Right atrium auricular region (tissue), 2 donors: ENCODE data around the gene HIPK3. TPM values are rescaled to one million over a fixed set of nuclear protein-coding genes. Genes with fewer than 3 reads are reported as not detected.
A peak's percentile ranks its signal among the peaks of the same experiment; 100 is the strongest.

ENCODE experiments used
- DNase-seq: peaks from one replicate; pipeline ENCODE4 v3.0.0-alpha.2; 2019; ENCODE audit warnings: low spot score
- H3K27ac ChIP-seq, 2 donors: fragments of 200-600 bp; sonication (generic); 1 replicate in 1 of 2; 2 replicates in 1 of 2; pipeline ENCODE4 v1.5.1; 2016 to 2019
- H3K27me3 ChIP-seq, 2 donors: fragments of 200-600 bp; sonication (generic); one replicate each; pipeline versions ENCODE4 v1.5.1 to v1.6.0; 2017 to 2019
- H3K36me3 ChIP-seq: fragments of 200-600 bp; sonication (generic); one replicate; pipeline ENCODE4 v1.5.1; 2016
- H3K4me1 ChIP-seq, 2 donors: fragments of 200-600 bp; sonication (generic); one replicate each; pipeline versions ENCODE4 v1.5.1 to v1.6.0; 2017 to 2019
- H3K4me3 ChIP-seq, 2 donors: fragments of 200-600 bp; sonication (generic); 1 replicate in 1 of 2; 2 replicates in 1 of 2; pipeline ENCODE4 v1.5.1; 2017 to 2019; ENCODE audit warnings: mild to moderate bottlenecking in 1 of 2, moderate library complexity in 1 of 2
- H3K9me3 ChIP-seq, 2 donors: fragments of 200-600 bp; sonication (generic); one replicate each; pipeline ENCODE4 v1.5.1; 2019
- total RNA-seq, 2 donors: library from RNA; depleted of rRNA; stranded (reverse); fragments of >200 nt; gene quantifications; one replicate each; pipeline ENCODE4 v1.1.0, GENCODE V29; 2016
- TF ChIP-seq, protein P1 (sequence below), 2 donors: fragments of 200-600 bp; sonication (generic); IDR thresholded peaks; one replicate each; pipeline ENCODE4 v1.5.1; 2019; ENCODE audit warnings: antibody characterized with exemption in 2 of 2

Gene HIPK3
- total RNA-seq, 2 donors from 2014 or later, result 142 to 209 TPM

GRCh38 chr11:33271059-33271458 lies 13.9 kb downstream of the HIPK3 start:
- H3K4me3 ChIP-seq, result no peak overlapping the region
- no peak for DNase-seq
- H3K27me3 ChIP-seq, result no peaks in the 10 kb centered on the region
- H3K27ac ChIP-seq, result no peak overlapping the region
- H3K4me1 ChIP-seq, result peaks cover 0 to 68% of the 10 kb centered on the region in 2 donors
- TF ChIP-seq, protein P1, sequence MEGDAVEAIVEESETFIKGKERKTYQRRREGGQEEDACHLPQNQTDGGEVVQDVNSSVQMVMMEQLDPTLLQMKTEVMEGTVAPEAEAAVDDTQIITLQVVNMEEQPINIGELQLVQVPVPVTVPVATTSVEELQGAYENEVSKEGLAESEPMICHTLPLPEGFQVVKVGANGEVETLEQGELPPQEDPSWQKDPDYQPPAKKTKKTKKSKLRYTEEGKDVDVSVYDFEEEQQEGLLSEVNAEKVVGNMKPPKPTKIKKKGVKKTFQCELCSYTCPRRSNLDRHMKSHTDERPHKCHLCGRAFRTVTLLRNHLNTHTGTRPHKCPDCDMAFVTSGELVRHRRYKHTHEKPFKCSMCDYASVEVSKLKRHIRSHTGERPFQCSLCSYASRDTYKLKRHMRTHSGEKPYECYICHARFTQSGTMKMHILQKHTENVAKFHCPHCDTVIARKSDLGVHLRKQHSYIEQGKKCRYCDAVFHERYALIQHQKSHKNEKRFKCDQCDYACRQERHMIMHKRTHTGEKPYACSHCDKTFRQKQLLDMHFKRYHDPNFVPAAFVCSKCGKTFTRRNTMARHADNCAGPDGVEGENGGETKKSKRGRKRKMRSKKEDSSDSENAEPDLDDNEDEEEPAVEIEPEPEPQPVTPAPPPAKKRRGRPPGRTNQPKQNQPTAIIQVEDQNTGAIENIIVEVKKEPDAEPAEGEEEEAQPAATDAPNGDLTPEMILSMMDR (IDR thresholded peaks at IDR 0.05), result no peak
- H3K9me3 ChIP-seq, result no peaks in the 10 kb centered on the region
- H3K36me3 ChIP-seq, result no peaks in the 10 kb centered on the region

DNA sequence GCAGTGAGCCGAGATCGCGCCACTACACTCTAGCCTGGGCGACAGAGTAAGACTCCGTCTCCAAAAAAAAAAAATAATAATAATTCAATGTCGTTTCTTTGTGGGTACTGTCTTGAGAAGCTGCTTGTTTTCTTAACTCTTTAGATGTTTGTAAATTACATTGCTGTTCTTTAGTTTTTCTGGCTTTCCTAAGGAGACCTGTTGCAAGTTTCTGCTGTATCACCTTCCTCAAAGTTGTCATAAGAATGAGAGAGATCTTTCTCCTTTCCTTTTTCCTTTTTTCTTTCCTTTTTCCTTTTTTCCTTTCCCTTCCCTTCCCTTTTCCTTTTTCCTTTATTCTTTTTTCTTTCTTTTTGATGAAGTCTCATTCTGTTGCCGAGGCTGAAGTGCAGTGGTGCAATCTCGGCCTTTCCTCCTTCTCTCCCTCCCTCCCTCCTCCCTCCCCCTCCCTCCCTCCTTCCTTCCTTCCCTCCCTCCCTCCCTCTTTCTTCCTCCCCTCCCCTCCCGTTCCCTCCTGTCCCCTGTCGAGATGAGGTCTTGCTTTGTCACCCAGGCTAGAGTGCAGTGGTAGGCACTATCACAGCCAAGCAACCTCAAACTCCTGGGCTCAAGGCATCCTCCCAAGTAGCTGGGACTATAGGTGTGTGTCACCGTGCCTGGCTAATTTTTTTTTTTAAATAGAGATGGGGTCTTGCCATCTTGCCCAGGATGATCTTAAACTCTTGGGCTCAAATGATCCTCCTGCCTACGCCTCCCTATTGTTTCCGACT lies 15.3 kb downstream of the HIPK3 start:
- no peaks in the 10 kb centered on the region for H3K36me3 ChIP-seq
- H3K27me3 ChIP-seq, result no peaks in the 10 kb centered on the region
- H3K27ac ChIP-seq, result peak overlapping the region in 1 of 2 donors; percentile 5
- H3K9me3 ChIP-seq, result no peaks in the 10 kb centered on the region
- no peak overlapping the region for H3K4me3 ChIP-seq
- H3K4me1 ChIP-seq, result peaks cover 0 to 63% of the 10 kb centered on the region in 2 donors
- TF ChIP-seq, protein P1 (IDR thresholded peaks at IDR 0.05), result no peak
- DNase-seq, result no peak

- no peaks in the 10 kb centered on the region for H3K9me3 ChIP-seq
- H3K27me3 ChIP-seq, result no peaks in the 10 kb centered on the region
- TF ChIP-seq, protein P1 (IDR thresholded peaks at IDR 0.05), result no peak
- no peak for DNase-seq
- H3K4me3 ChIP-seq, result no peak overlapping the region
- peak overlapping the region in 1 of 2 donors; percentile 54 for H3K27ac ChIP-seq
- peaks cover 0 to 74% of the 10 kb centered on the region in 2 donors for H3K4me1 ChIP-seq
- H3K36me3 ChIP-seq, result no peaks in the 10 kb centered on the region
Measured at GRCh38 chr11:33273656-33274055, 16.5 kb downstream of the HIPK3 start.

DNA sequence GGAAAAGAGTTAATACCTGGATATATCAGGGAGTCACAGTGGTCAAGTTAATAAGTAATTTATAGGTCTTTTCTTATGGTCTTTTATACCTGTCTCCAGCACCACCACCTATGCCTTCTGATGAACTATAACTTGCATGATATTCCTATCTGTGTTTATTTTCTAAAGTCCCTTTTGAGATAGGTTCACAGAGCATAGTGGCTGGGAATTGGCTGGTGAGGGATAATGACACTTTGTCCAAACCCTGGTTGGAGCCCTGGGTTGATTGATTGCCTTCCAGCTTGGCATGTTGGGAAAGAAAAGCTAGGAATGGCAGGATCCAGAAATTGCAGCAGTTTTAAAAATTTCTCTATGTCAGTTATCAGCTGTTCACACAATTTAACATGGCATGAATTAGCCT lies 23.2 kb downstream of the HIPK3 start:
- DNase-seq, result no peak
- no peaks in the 10 kb centered on the region for H3K36me3 ChIP-seq
- no peak overlapping the region for H3K4me3 ChIP-seq
- no peak overlapping the region for H3K27ac ChIP-seq
- no peaks in the 10 kb centered on the region for H3K27me3 ChIP-seq
- peaks cover 0 to 28% of the 10 kb centered on the region in 2 donors for H3K4me1 ChIP-seq
- TF ChIP-seq, protein P1 (IDR thresholded peaks at IDR 0.05), result no peak
- H3K9me3 ChIP-seq, result no peaks in the 10 kb centered on the region

DNA sequence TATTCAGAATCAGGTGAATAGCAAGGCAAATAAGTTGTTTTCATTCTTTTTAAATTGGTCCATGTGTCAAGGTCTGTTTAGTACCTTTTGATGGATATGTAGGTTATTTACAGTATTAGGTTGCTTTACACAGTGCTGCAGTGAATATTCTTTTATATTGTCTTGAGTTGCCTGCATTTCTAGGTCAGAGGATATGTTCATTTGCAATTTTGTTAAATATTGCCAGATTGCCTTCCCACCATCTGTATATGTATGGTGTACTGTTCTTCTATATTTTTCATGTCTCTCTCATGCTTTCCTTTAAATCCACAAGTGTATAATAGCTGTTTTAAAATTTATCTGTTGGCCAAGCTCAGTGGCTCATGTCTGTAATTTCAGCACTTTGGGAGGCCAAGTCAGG lies 24.6 kb downstream of the HIPK3 start:
- TF ChIP-seq, protein P1 (IDR thresholded peaks at IDR 0.05), result no peak
- DNase-seq, result no peak
- Histone ChIP-seq H3K27ac (no peak overlapping the region), H3K36me3 (peaks cover 4% of the 10 kb centered on the region), H3K4me3 (no peak overlapping the region), H3K9me3 (no peaks in the 10 kb centered on the region), H3K27me3 (no peaks in the 10 kb centered on the region), H3K4me1 (peaks cover 0 to 19% of the 10 kb centered on the region in 2 donors)
